ENCODE measurements around the gene PPP4R4.

Gene PPP4R4

GRCh38 chr14:94157197-94157596 is 16.9 kb upstream of the PPP4R4 start:
- peaks cover 11% of the 10 kb centered on the region for H3K4me1 ChIP-seq (ENCODE audit: insufficient read depth, low read length)

GRCh38 chr14:94158239-94158883 is 15.8 kb upstream of the PPP4R4 start:
- Histone ChIP-seq H3K36me3 (ENCODE audit: insufficient read depth, low read length) (no peaks in the 10 kb centered on the region), H3K27me3 (ENCODE audit: insufficient read depth, low read length) (peaks cover 4% of the 10 kb centered on the region), H3K4me1 (ENCODE audit: insufficient read depth, low read length) (peaks cover 11% of the 10 kb centered on the region), H3K4me3 (ENCODE audit: low read length) (no peak overlapping the region), H3K9me3 (ENCODE audit: low read length) (no peaks in the 10 kb centered on the region), H2AFZ (ENCODE audit: low read depth, low read length) (no peak overlapping the region)

More at GRCh38 chr14:94157197-94157596, 16.9 kb upstream of the PPP4R4 start:
- no peak overlapping the region for H3K4me3 ChIP-seq (ENCODE audit: low read length)
- peaks cover 4% of the 10 kb centered on the region for H3K27me3 ChIP-seq (ENCODE audit: insufficient read depth, low read length)
- no peaks in the 10 kb centered on the region for H3K36me3 ChIP-seq (ENCODE audit: insufficient read depth, low read length)
- H3K9me3 ChIP-seq (ENCODE audit: low read length), result no peaks in the 10 kb centered on the region
- no peak overlapping the region for H2AFZ ChIP-seq (ENCODE audit: low read depth, low read length)

GRCh38 chr14:94161058-94161457 is 13.1 kb upstream of the PPP4R4 start:
- Histone ChIP-seq H3K4me3 (ENCODE audit: low read length) (no peak overlapping the region), H3K9me3 (ENCODE audit: low read length) (no peaks in the 10 kb centered on the region), H3K36me3 (ENCODE audit: insufficient read depth, low read length) (no peaks in the 10 kb centered on the region), H2AFZ (ENCODE audit: low read depth, low read length) (no peak overlapping the region), H3K27me3 (ENCODE audit: insufficient read depth, low read length) (peaks cover 9% of the 10 kb centered on the region), H3K4me1 (ENCODE audit: insufficient read depth, low read length) (peaks cover 27% of the 10 kb centered on the region)

GRCh38 chr14:94161981-94162380 is 12.1 kb upstream of the PPP4R4 start:
- H3K9me3 ChIP-seq (ENCODE audit: low read length), result no peaks in the 10 kb centered on the region
- H3K4me1 ChIP-seq (ENCODE audit: insufficient read depth, low read length), result peaks cover 22% of the 10 kb centered on the region
- H3K27me3 ChIP-seq (ENCODE audit: insufficient read depth, low read length), result peaks cover 12% of the 10 kb centered on the region
- no peaks in the 10 kb centered on the region for H3K36me3 ChIP-seq (ENCODE audit: insufficient read depth, low read length)
- H3K4me3 ChIP-seq (ENCODE audit: low read length), result no peak overlapping the region
- H2AFZ ChIP-seq (ENCODE audit: low read depth, low read length), result no peak overlapping the region

- no peaks in the 10 kb centered on the region for H3K9me3 ChIP-seq (ENCODE audit: low read length)
- H3K4me3 ChIP-seq (ENCODE audit: low read length), result no peak overlapping the region
- no peaks in the 10 kb centered on the region for H3K36me3 ChIP-seq (ENCODE audit: insufficient read depth, low read length)
- no peak overlapping the region for H2AFZ ChIP-seq (ENCODE audit: low read depth, low read length)
- peaks cover 17% of the 10 kb centered on the region for H3K4me1 ChIP-seq (ENCODE audit: insufficient read depth, low read length)
- peaks cover 13% of the 10 kb centered on the region for H3K27me3 ChIP-seq (ENCODE audit: insufficient read depth, low read length)
Observed at GRCh38 chr14:94162466-94162865, 11.7 kb upstream of the PPP4R4 start.

- no peak overlapping the region for H3K4me3 ChIP-seq (ENCODE audit: low read length)
- H3K4me1 ChIP-seq (ENCODE audit: insufficient read depth, low read length), result peaks cover 15% of the 10 kb centered on the region
- no peaks in the 10 kb centered on the region for H3K36me3 ChIP-seq (ENCODE audit: insufficient read depth, low read length)
- H3K9me3 ChIP-seq (ENCODE audit: low read length), result no peaks in the 10 kb centered on the region
- H3K27me3 ChIP-seq (ENCODE audit: insufficient read depth, low read length), result peaks cover 15% of the 10 kb centered on the region
- H2AFZ ChIP-seq (ENCODE audit: low read depth, low read length), result no peak overlapping the region
Observed at GRCh38 chr14:94163796-94164195, 10.3 kb upstream of the PPP4R4 start.

GRCh38 chr14:94164685-94165431 is 9.3 kb upstream of the PPP4R4 start:
- peaks cover 15% of the 10 kb centered on the region for H3K4me1 ChIP-seq (ENCODE audit: insufficient read depth, low read length)
- no peaks in the 10 kb centered on the region for H3K36me3 ChIP-seq (ENCODE audit: insufficient read depth, low read length)
- no peaks in the 10 kb centered on the region for H3K9me3 ChIP-seq (ENCODE audit: low read length)
- no peak overlapping the region for H3K4me3 ChIP-seq (ENCODE audit: low read length)
- H2AFZ ChIP-seq (ENCODE audit: low read depth, low read length), result no peak overlapping the region
- H3K27me3 ChIP-seq (ENCODE audit: insufficient read depth, low read length), result peaks cover 15% of the 10 kb centered on the region

GRCh38 chr14:94165744-94166143 is 8.4 kb upstream of the PPP4R4 start:
- H3K27me3 ChIP-seq (ENCODE audit: insufficient read depth, low read length), result peaks cover 15% of the 10 kb centered on the region
- H2AFZ ChIP-seq (ENCODE audit: low read depth, low read length), result no peak overlapping the region
- H3K4me1 ChIP-seq (ENCODE audit: insufficient read depth, low read length), result peaks cover 15% of the 10 kb centered on the region
- H3K36me3 ChIP-seq (ENCODE audit: insufficient read depth, low read length), result no peaks in the 10 kb centered on the region
- no peak overlapping the region for H3K4me3 ChIP-seq (ENCODE audit: low read length)
- H3K9me3 ChIP-seq (ENCODE audit: low read length), result no peaks in the 10 kb centered on the region

- H3K4me3 ChIP-seq (ENCODE audit: low read length), result no peak overlapping the region
- peaks cover 25% of the 10 kb centered on the region for H3K27me3 ChIP-seq (ENCODE audit: insufficient read depth, low read length)
- no peaks in the 10 kb centered on the region for H3K9me3 ChIP-seq (ENCODE audit: low read length)
- no peaks in the 10 kb centered on the region for H3K36me3 ChIP-seq (ENCODE audit: insufficient read depth, low read length)
- no peaks in the 10 kb centered on the region for H3K4me1 ChIP-seq (ENCODE audit: insufficient read depth, low read length)
- H2AFZ ChIP-seq (ENCODE audit: low read depth, low read length), result no peak overlapping the region
Observed at GRCh38 chr14:94170136-94170535, 4.0 kb upstream of the PPP4R4 start.

- H3K4me3 ChIP-seq (ENCODE audit: low read length), result no peak overlapping the region
- no peaks in the 10 kb centered on the region for H3K9me3 ChIP-seq (ENCODE audit: low read length)
- peaks cover 6% of the 10 kb centered on the region for H3K4me1 ChIP-seq (ENCODE audit: insufficient read depth, low read length)
- H3K36me3 ChIP-seq (ENCODE audit: insufficient read depth, low read length), result no peaks in the 10 kb centered on the region
- H2AFZ ChIP-seq (ENCODE audit: low read depth, low read length), result no peak overlapping the region
- peaks cover 19% of the 10 kb centered on the region for H3K27me3 ChIP-seq (ENCODE audit: insufficient read depth, low read length)
Observed at GRCh38 chr14:94171208-94171607, 2.9 kb upstream of the PPP4R4 start.

GRCh38 chr14:94172545-94172944 is 1.6 kb upstream of the PPP4R4 start:
- H3K27me3 ChIP-seq (ENCODE audit: insufficient read depth, low read length), result peaks cover 15% of the 10 kb centered on the region
- no peaks in the 10 kb centered on the region for H3K36me3 ChIP-seq (ENCODE audit: insufficient read depth, low read length)
- no peak overlapping the region for H3K4me3 ChIP-seq (ENCODE audit: low read length)
- H3K9me3 ChIP-seq (ENCODE audit: low read length), result no peaks in the 10 kb centered on the region
- H2AFZ ChIP-seq (ENCODE audit: low read depth, low read length), result no peak overlapping the region
- peaks cover 6% of the 10 kb centered on the region for H3K4me1 ChIP-seq (ENCODE audit: insufficient read depth, low read length)

- Histone ChIP-seq H3K4me3 (ENCODE audit: low read length) (peak overlapping the region; percentile 76), H3K27me3 (ENCODE audit: insufficient read depth, low read length) (peaks cover 14% of the 10 kb centered on the region), H3K9me3 (ENCODE audit: low read length) (no peaks in the 10 kb centered on the region), H3K36me3 (ENCODE audit: insufficient read depth, low read length) (no peaks in the 10 kb centered on the region), H2AFZ (ENCODE audit: low read depth, low read length) (peak overlapping the region; percentile 100), H3K4me1 (ENCODE audit: insufficient read depth, low read length) (peaks cover 6% of the 10 kb centered on the region)
Observed at GRCh38 chr14:94173471-94173884, 644 bp upstream of the PPP4R4 start.

GRCh38 chr14:94174604-94175010 is 485 bp downstream of the PPP4R4 start:
- Histone ChIP-seq H3K4me3 (ENCODE audit: low read length) (peak overlapping the region; percentile 71), H3K36me3 (ENCODE audit: insufficient read depth, low read length) (no peaks in the 10 kb centered on the region), H3K27me3 (ENCODE audit: insufficient read depth, low read length) (peaks cover 14% of the 10 kb centered on the region), H3K9me3 (ENCODE audit: low read length) (no peaks in the 10 kb centered on the region), H2AFZ (ENCODE audit: low read depth, low read length) (peak overlapping the region; percentile 100), H3K4me1 (ENCODE audit: insufficient read depth, low read length) (peaks cover 6% of the 10 kb centered on the region)

Measured in neuron (in vitro differentiated cells).